Prostate gland (tissue), 2 donors: ENCODE data around the gene TF.

Experiments used
- CTCF ChIP-seq, 4 experiments: fragments of 200-600 bp in 2 of 4; fragments of 450-650 bp in 2 of 4; sonication (generic) in 2 of 4; IDR thresholded peaks; 1 replicate in 3 of 4; 2 replicates in 1 of 4; pipeline ENCODE4 v1.5.1; 2016 to 2019; ENCODE audit warnings: antibody characterized with exemption in 4 of 4, mild to moderate bottlenecking in 2 of 4, moderate library complexity in 2 of 4
- POLR2A ChIP-seq: fragments of 450-650 bp; IDR thresholded peaks from one replicate; pipeline ENCODE4 v1.6.1; 2016; ENCODE audit warnings: antibody characterized with exemption, mild to moderate bottlenecking
- POLR2AphosphoS5 ChIP-seq: sonication (generic); formaldehyde crosslinking; IDR thresholded peaks from one replicate; pipeline ENCODE4 v1.6.1; 2017; ENCODE audit warnings: antibody characterized with exemption

DNA sequence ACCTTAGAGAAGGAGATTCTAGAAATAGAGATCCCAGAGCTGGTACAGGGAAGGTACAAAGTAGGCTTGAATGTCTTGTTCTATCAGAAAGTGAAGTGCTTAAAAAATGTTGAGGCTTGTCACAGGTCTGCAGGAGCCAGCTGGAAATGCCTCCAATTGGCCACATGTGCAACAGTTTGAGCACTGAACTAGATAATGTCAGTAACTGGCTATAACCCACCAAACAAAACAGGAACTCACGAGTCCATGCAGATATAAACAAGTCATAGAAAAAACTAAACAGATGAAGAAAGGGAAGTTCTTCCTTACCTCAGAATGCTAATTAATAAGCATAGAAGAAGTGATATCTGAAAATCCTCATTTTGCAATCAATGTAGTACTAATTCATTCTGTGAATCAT, 11.9 kb upstream of the TF start:
- no peak for TF ChIP-seq CTCF (IDR thresholded peaks at IDR 0.05)
- TF ChIP-seq POLR2A, result no peak
- no peak for TF ChIP-seq POLR2AphosphoS5
